Measurements from ENCODE around the gene SND1. TPM values are rescaled to one million over a fixed set of nuclear protein-coding genes. Genes with fewer than 3 reads are reported as not detected.

The SND1 gene
- total RNA-seq, 1 experiment from 2014 or later, result 147 TPM

DNA sequence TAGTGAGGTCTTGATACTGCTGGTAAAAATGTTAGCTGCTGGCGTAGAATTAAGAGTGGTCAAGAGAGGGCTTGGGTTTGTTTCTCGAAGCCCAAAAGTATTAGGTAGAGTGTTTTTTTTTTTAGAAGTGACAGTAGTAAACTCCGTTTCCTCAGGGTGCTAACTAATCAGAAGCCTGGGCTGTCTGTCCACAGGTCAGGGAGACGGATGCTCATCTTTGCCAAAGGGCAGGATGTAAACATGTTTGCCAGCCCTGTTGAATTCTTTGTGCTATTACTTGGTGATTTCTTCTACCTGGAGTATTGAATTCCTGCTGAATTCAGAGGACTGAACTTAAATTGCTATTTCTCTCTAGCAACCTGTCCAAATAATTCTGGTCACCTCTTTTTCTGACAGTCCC is 117.1 kb downstream of the SND1 start:
- Histone ChIP-seq H3K9me3 (replicated peaks) (no peaks in the 10 kb centered on the region), H3K4me3 (no peak overlapping the region), H3K4me1 (peaks cover 3% of the 10 kb centered on the region; the same call in 1 of the 2 replicates), H3K27ac (no peak overlapping the region), H3K27me3 (no peaks in the 10 kb centered on the region), H3K36me3 (0 out of 2 replicates have a peak, but pooled peaks cover 3% of the 10 kb centered on the region)
- no peak for DNase-seq

DNA sequence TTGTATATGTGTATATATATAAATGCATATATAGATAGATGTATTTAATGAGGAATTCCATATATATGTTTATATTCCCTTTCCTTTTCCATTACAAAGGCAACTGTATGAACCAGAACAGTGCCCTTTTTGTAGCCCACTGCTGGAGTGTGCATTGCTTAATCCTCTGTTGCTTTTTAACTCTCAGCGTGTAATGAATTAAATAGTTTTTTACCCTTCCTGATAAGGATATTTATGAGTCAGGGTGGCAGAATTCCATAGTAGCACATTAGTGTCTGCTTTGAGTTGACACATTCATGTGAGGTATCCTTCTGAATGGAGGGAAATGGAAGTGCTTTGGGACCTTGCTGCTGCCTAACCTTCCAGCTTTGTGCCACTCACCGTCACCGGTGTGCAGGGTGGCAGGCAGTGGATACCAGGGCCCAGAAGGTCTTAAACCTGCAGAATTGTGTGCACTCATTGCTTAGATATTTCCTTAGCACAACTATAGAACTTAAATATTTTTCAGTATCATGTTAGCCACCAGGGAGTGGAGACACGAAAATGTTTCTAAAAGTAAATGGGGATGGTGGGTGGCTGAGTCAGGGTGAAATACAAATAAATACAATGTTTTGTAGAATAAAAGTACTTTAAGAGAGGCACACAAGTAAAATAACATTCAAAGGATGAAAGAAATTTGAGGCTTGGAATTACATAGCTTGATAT is 117.9 kb downstream of the SND1 start:
- H3K4me1 ChIP-seq, result peaks cover 3% of the 10 kb centered on the region; the same call in 1 of the 2 replicates
- H3K9me3 ChIP-seq (replicated peaks), result no peaks in the 10 kb centered on the region

DNA sequence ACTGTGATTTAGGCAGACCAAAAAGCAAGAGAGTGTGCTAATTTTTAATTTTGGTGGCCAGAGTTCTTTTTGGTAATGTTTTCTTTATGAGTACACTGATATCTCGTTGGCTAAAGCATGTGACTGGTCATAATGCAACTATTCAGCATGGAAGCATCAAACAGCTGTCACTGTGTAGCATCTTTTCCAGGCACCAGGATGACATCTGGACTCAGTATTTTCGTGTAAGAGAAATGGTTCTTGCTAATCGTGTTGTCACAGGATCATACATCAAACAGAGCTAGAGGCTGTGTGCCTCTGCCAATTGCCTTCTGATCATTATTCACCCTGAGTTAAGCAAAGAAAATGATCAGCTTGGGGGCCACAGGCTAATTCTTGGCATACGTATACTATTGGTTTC is 118.9 kb downstream of the SND1 start:
- Histone ChIP-seq H3K4me1 (peaks cover 4% of the 10 kb centered on the region), H3K27me3 (no peaks in the 10 kb centered on the region), H3K36me3 (no peaks in the 10 kb centered on the region), H3K4me3 (no peak overlapping the region), H3K9me3 (replicated peaks) (no peaks in the 10 kb centered on the region), H3K27ac (no peak overlapping the region)
- DNase-seq, result no peak

More for the DNA sequence above, 117.9 kb downstream of the SND1 start:
- no peak overlapping the region for H3K4me3 ChIP-seq
- no peak overlapping the region for H3K27ac ChIP-seq
- H3K36me3 ChIP-seq, result 0 out of 2 replicates have a peak, but pooled peaks cover 3% of the 10 kb centered on the region
- DNase-seq, result no peak
- no peaks in the 10 kb centered on the region for H3K27me3 ChIP-seq

DNA sequence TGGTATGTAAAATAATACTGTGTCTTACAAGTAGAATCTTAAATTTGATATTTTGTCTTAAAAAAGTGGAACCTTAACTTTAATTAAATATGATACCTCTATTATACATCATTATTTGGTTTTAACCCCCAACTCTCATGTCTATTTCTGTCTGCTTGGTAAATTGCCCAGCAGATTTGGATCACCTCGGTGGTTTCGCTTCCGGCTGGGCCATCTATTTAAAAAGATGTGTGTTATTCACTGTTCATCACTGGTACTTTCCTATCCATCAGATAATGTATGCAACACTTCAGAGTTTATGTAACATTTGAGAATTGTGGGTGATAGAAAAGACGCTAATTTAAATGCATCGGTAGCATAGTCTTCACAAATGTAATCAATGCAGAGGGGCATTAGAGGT is 119.7 kb downstream of the SND1 start:
- H3K27me3 ChIP-seq, result no peaks in the 10 kb centered on the region
- no peaks in the 10 kb centered on the region for H3K9me3 ChIP-seq (replicated peaks)
- H3K27ac ChIP-seq, result no peak overlapping the region
- H3K4me1 ChIP-seq, result peaks cover 12% of the 10 kb centered on the region
- no peak overlapping the region for H3K4me3 ChIP-seq
- H3K36me3 ChIP-seq, result no peaks in the 10 kb centered on the region
- DNase-seq, result no peak

DNA sequence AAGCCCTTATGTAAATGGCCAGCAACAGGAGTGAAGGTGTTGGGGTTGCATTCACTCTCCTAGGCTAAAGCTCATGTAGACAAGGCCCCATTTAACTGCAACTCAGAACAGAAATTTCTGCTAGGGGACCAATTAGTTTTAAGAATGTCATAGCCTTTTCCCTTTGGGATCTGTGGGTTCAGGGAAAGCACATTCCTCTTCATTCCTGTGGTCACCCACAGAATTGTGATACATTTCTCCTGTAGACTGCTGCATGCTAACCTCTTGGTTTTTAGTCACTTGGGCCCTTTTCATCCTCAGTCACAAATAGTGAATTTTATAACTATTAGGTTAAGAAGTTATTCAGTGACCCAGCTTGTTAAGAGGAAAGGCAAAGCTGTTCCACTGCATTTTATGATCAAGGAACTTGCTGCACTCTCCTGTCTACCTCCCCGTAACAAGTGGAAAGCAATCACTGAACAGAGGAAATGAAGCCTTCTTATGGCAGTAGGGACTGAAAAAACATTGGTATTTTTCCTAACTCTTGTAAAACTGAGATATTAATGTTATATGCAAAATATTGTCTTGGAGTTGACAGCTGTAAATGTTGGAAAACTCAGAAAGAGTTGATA is 124.9 kb downstream of the SND1 start:
- DNase-seq, result peak; percentile 63 to 80
- H3K9me3 ChIP-seq (replicated peaks), result no peaks in the 10 kb centered on the region
- no peak overlapping the region for H3K27ac ChIP-seq
- no peaks in the 10 kb centered on the region for H3K27me3 ChIP-seq
- peaks cover 17% of the 10 kb centered on the region for H3K4me1 ChIP-seq
- no peak overlapping the region for H3K4me3 ChIP-seq
- H3K36me3 ChIP-seq, result no peaks in the 10 kb centered on the region

DNA sequence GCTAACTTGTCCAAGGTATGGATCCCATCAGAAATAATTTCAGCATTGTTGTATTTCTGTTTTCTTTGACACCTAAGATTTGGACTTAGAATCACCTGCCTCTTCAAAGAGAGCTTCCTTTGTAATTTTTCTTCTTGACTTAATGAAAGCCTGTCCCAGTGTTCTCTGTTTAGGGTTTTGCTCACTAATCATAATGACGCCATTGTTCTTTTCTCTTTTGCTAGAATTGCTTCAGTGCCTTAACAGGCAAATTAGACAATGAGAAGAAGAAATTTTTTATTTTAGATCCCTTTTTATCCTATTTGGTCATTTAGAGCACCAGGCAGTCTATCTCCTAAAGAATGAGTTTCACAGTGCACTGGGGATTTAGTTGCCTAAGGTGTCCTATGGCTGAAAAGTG is 128.5 kb downstream of the SND1 start:
- Histone ChIP-seq H3K27ac (no peak overlapping the region), H3K36me3 (no peaks in the 10 kb centered on the region), H3K27me3 (no peaks in the 10 kb centered on the region), H3K4me1 (peaks cover 25% of the 10 kb centered on the region), H3K4me3 (no peak overlapping the region), H3K9me3 (replicated peaks) (no peaks in the 10 kb centered on the region)
- no peak for DNase-seq

DNA sequence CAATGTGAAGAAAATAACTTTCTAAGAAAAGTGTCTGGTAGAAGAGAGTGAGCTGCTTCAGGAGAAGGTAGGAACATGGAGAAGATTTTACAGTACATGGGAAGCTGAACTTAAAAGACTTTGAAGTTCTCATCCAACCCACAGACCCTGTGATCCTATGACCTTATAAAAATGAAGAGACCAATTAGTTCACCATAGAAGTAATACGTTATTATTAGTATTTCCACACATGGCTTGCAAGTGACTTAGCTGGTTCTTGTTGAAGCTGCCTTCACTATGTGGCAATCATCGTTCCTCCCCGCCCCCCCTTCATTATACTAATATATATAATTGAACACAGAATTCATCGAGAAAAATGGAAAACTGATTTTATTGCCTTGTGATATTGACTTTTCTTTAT is 129.1 kb downstream of the SND1 start:
- no peak overlapping the region for H3K4me3 ChIP-seq
- H3K36me3 ChIP-seq, result no peaks in the 10 kb centered on the region
- H3K9me3 ChIP-seq (replicated peaks), result no peaks in the 10 kb centered on the region
- H3K27ac ChIP-seq, result no peak overlapping the region
- H3K27me3 ChIP-seq, result no peaks in the 10 kb centered on the region
- H3K4me1 ChIP-seq, result peaks cover 25% of the 10 kb centered on the region
- no peak for DNase-seq

DNA sequence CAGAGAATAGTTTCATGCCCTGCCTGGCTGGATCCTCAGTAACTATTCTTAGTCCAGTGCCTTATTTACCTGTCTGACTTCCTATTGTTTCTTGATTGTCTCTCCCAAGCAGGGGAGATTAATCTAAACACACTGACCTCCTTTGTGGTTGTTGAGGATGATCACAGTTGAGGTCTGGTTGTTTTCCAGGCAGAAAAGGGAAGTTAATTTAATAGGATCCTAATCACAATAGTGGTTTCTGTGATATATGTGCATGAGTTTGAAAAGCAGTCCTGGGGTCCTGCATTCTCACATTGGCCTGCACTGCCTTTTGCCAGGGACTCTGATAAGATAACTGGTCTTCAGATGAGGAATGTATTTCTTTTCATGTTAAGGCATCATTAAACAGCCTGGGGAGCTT is 130.1 kb downstream of the SND1 start:
- Histone ChIP-seq H3K4me1 (peaks cover 19% of the 10 kb centered on the region), H3K36me3 (no peaks in the 10 kb centered on the region), H3K9me3 (replicated peaks) (no peaks in the 10 kb centered on the region), H3K27ac (no peak overlapping the region), H3K4me3 (no peak overlapping the region), H3K27me3 (no peaks in the 10 kb centered on the region)
- no peak for DNase-seq

DNA sequence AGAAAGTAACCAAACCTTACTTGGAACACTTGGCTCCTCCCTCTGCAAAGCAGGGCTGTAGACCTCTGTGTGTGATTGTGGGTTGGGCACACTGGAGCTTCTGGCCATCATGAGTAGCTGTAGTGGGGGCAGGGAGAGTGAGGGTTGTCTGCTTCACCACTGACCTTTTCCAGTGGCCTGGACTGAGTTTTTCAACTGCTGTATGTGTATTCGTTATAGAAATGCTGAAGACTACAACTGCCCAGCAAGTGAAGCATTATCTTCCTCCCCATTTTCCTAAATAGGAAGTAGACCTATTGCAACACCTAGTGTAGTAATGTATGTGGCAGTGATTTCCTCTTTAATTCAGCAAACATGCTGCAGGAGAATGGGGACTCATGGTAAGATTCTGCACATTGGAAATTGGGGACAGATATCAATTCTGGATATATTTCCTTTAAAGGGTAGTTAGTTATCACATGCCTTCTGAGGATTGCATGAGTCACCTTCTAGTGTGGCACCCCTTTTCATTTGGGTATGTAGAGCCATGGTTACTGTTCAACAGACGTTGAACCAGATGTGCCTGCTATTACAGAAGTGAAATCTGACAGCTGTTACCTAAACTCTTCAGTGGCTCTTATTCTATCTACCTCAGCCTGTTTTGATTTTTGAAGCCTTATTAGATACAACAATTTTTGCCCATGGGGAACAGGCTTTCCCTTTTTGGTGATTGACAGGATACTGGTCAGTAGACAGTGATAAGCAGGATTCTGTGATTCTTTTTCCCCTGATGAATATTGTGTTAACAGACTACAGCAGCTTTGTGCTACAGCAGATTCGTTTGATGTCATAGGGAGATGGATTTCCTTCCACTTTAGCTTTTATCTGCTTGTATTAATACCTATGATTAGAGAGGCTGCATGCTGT is 130.9 kb downstream of the SND1 start:
- no peak for DNase-seq
- no peaks in the 10 kb centered on the region for H3K9me3 ChIP-seq (replicated peaks)
- no peaks in the 10 kb centered on the region for H3K27me3 ChIP-seq
- peaks cover 13% of the 10 kb centered on the region; the same call in 1 of the 2 replicates for H3K4me1 ChIP-seq
- no peaks in the 10 kb centered on the region for H3K36me3 ChIP-seq
- no peak overlapping the region for H3K4me3 ChIP-seq
- H3K27ac ChIP-seq, result no peak overlapping the region

DNA sequence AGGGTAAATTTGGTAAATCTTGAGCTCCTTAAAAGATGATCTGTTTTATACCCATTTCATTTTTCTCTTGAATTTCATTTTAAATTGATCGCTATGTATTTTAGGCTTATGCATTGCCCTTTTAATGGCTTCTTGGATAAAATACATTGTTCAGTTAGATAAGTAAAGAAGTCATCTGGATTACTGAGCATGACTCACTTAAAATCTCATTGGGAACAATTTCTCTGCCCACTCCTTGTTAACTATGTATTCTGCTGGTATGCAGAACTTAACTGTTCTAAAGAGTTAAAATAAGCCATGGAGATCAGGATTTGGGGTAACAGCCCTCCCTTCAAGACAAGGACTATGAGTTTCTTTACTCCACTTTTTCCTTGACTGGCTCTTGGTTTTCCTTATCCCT is 134.2 kb downstream of the SND1 start:
- no peaks in the 10 kb centered on the region for H3K27me3 ChIP-seq
- H3K9me3 ChIP-seq (replicated peaks), result no peaks in the 10 kb centered on the region
- no peak overlapping the region for H3K27ac ChIP-seq
- DNase-seq, result no peak
- no peak overlapping the region for H3K4me3 ChIP-seq
- H3K36me3 ChIP-seq, result no peaks in the 10 kb centered on the region
- H3K4me1 ChIP-seq, result peaks cover 13% of the 10 kb centered on the region; the same call in 1 of the 2 replicates

DNA sequence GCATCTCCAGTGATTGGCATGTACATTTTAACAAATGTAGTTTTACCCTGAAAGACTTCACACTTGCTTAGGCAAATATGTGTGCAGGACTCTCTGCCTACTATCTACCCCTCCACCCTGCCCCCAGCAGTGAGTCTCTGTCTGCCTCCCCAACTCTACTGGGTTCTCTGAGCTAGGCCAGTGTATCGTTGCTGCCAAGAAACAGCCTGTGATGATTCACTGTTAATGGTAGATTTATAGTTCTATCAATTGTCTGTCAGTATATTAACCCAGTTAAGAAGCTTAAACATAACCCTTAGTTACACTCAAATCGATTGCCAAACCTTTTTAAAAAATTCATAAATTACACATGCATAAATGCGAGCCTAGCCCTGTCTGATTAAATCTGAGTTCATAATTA is 137.0 kb downstream of the SND1 start:
- no peak for DNase-seq
- Histone ChIP-seq H3K9me3 (replicated peaks) (no peaks in the 10 kb centered on the region), H3K27ac (no peak overlapping the region)

DNA sequence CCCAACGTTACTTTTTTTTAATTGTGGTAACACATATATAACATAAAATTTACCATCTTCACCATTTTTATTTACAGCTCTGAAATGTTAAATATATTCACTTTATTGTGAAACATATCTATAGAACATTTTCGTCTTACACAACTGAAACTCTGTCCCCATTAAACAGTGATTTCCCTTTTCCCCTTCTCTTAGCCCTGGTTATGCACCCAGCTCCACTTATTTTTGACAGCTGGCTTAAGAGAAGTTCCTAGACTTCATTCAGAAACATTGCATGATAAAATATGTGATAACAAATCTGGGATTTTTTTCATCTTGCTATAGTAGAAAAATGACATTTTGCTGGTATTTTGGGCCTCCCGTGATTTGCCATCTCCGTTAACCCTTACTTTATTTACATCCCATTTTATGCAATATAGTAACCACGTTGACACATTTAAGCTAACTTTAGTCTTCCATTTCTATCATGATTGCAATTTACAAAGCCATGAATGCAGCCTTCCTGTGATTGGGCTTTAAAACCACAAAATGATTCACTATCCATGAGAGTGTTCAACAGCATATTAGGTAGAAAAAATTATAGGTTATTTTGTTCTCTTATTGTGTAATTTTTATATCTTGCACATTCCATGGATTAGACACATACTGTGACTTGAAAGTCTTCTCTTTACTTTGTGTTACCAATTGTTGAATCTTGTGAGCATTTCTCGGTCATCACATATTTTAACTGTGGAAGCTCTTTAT is 139.6 kb downstream of the SND1 start:
- DNase-seq, result no peak
- Histone ChIP-seq H3K4me1 (0 out of 2 replicates have a peak, but pooled peaks cover 4% of the 10 kb centered on the region), H3K27ac (no peak overlapping the region), H3K27me3 (no peaks in the 10 kb centered on the region), H3K4me3 (no peak overlapping the region), H3K36me3 (no peaks in the 10 kb centered on the region), H3K9me3 (replicated peaks) (no peaks in the 10 kb centered on the region)

More for the DNA sequence above, 137.0 kb downstream of the SND1 start:
- no peak overlapping the region for H3K4me3 ChIP-seq
- no peaks in the 10 kb centered on the region for H3K27me3 ChIP-seq
- no peaks in the 10 kb centered on the region for H3K36me3 ChIP-seq
- H3K4me1 ChIP-seq, result peaks cover 13% of the 10 kb centered on the region; the same call in 1 of the 2 replicates

DNA sequence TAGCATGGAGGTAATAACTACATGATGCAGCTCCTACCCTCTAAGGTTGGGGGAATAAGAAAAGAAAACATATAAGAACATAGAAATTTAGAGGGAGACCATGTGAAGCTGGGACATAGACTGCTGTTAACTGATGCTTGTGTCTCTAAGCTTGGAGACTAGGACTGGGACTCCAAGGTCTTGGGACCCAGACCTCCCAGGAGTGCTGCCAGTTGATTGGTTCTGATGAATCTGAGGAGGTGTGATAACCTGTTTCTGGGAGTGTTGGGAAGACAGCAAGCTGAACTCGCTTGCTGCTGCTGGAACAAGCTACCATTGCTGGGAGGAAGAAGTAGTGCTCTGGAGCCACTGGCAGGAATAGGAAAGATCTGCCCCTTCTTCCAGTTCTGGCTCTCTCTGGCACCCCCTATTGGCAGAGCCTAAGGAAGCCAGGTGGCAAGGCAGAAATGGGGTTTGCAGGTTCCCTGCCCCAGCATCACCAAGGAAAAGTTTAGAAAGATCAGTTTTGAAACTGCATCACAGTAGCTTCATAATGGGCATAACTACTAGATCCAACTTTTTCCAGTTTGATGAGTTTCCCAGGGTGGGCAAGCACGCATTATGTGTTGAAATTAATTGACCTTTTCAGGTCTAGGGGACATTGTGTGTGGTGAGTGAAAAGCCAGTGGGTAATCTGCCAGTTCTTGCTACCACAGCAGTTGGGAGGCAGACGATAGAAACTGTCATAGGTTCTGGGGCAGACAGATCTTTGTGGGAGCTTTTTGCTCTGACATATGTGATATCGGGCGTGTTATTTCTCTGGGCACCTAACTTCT is 140.7 kb downstream of the SND1 start:
- no peaks in the 10 kb centered on the region for H3K9me3 ChIP-seq (replicated peaks)
- no peaks in the 10 kb centered on the region for H3K27me3 ChIP-seq
- H3K4me3 ChIP-seq, result no peak overlapping the region
- no peak overlapping the region for H3K27ac ChIP-seq
- no peaks in the 10 kb centered on the region for H3K36me3 ChIP-seq
- H3K4me1 ChIP-seq, result 0 out of 2 replicates have a peak, but pooled peaks cover 4% of the 10 kb centered on the region
- DNase-seq, result peak; percentile 24 to 58

DNA sequence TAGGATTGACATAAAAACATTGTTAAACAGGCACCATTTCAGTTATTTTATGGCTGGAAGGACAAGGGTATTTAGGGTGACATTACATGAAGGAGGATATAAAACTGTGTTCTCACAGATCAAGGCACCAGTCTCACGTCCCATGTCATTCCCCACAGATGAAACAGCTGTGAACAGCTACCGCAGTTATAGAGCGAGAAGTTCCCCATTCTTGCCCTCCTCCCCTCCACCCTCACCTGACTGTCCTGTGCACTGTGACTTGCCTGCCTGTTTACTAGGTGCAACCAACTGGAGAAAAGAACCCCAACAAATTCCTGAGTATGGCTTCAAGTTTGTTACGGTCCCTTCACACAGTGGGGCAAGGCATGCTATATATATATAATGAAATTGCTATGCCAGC is 141.6 kb downstream of the SND1 start:
- Histone ChIP-seq H3K27me3 (no peaks in the 10 kb centered on the region), H3K36me3 (no peaks in the 10 kb centered on the region), H3K4me1 (peaks cover 6% of the 10 kb centered on the region), H3K9me3 (replicated peaks) (no peaks in the 10 kb centered on the region), H3K4me3 (no peak overlapping the region), H3K27ac (no peak overlapping the region)
- no peak for DNase-seq
